Epithelial cell of umbilical artery (primary cell): ENCODE data around the gene HEXB. TPM values are rescaled to one million over a fixed set of nuclear protein-coding genes. Genes with fewer than 3 reads are reported as not detected.

Experiments
- total RNA-seq: library from RNA; depleted of rRNA; stranded (reverse); fragments of >200 nt; gene quantifications from 2 replicates; pipeline ENCODE4 v1.2.3, GENCODE V29; 2014

The HEXB gene
- total RNA-seq: 144 and 176 TPM in 2 replicates

GRCh38 chr5:74684900-74685851 lies at the start of gene HEXB:
TSS of gene HEXB (plus strand) at chr5:74685233. CDS start at chr5:74685261, 28 bp downstream.

GRCh38 chr5:74640450-74640953 lies 44.5 kb upstream of the HEXB start, which contains the start of gene ENC1:
TSS of gene ENC1 (minus strand) at chr5:74640728. CDS start at chr5:74636485, 4,243 bp downstream.

DNA sequence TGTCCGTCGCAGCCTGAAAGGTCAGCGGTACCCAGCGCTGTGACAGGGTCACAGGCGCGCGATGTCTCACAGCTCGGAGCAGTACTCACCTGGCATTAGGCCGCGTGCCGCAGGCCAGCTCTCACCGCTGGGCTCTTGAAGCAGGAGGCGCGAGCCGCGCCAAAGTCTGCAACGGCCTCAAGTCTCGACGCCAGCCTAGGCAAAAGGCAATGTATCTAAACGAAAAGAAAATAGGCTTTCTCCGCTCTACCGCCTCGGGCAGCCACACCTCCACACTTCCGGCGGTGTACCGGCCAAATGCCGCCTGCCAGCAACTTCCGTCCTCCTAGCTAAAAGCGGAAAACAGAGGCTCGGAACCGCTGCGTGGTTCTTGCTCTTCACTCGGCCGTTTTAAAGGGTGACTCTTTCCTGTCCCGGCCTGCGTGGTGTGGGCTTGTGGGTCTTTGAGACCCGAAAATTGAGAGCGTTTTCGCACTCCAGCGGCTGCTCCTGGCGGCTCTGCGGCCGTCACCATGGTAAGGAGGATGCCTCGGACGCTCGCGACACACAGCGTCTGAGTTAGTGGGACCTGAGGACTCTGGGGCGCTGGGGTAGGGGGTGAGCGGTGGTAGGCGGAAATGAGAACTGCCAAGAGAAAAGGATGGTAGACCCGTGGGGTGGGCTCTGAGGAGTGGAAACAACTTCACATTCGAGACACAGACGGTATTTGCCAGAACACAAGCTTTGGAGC lies 82.0 kb downstream of the HEXB start, which contains the start of the genes GFM2 and NSA2:
TSS of gene GFM2 (minus strand) at position 269 of the 730 bp plus-strand sequence. CDS start 3,375 bp downstream, outside the sequence.
TSS of gene NSA2 (plus strand) at position 401 of the 730 bp plus-strand sequence. CDS start at position 513, 112 bp downstream.

Other genes starting within 250 kb of the HEXB start
- 42.7 and 141 TPM in 2 replicates for gene ENC1, start 44.5 kb upstream of the HEXB start, total RNA-seq
- 39.0 and 59.6 TPM in 2 replicates for gene GFM2, start 81.9 kb downstream of the HEXB start, total RNA-seq
- 91.9 and 170 TPM in 2 replicates for gene NSA2, start 82.0 kb downstream of the HEXB start, total RNA-seq
- gene FAM169A, start 181.2 kb downstream of the HEXB start, total RNA-seq: under 0.01 and 0.30 TPM in 2 replicates